Measurements from ENCODE around the gene UGCG.

GRCh38 chr9:111936391-111936790, 39.8 kb downstream of the UGCG start:
- no peak for TF ChIP-seq CTCF (IDR thresholded peaks at IDR 0.05)
- no peak for TF ChIP-seq POLR2AphosphoS5 (IDR thresholded peaks at IDR 0.05)
- TF ChIP-seq POLR2A (IDR thresholded peaks at IDR 0.05) = no peak

Measured in breast epithelium (tissue), 3 donors.